ENCODE results near the gene CDH23.
A peak's percentile ranks its signal among the peaks of the same experiment; 100 is the strongest.

CDH23 gene

GRCh38 chr10:71633920-71634319, 237.2 kb downstream of the CDH23 start:
- TF ChIP-seq CSDC2 (CRISPR knock-in tag; IDR thresholded peaks at IDR 0.05): no peak
- TF ChIP-seq ZC3H10 (CRISPR knock-in tag; IDR thresholded peaks at IDR 0.05): no peak
- no peak for TF ChIP-seq ZFP3 (CRISPR knock-in tag; IDR thresholded peaks at IDR 0.05)
- no peak for TF ChIP-seq RARB (CRISPR knock-in tag; IDR thresholded peaks at IDR 0.05)
- no peak for TF ChIP-seq GLIS3 (CRISPR knock-in tag; IDR thresholded peaks at IDR 0.05)
- no peak for TF ChIP-seq ARNTL (CRISPR knock-in tag; IDR thresholded peaks at IDR 0.05; ENCODE audit: borderline replicate concordance, low read depth)
- no peak for TF ChIP-seq PPARA (CRISPR knock-in tag; IDR thresholded peaks at IDR 0.05; ENCODE audit: borderline replicate concordance)
- TF ChIP-seq ZFP30 (CRISPR knock-in tag; IDR thresholded peaks at IDR 0.05): no peak
- TF ChIP-seq, protein P1, sequence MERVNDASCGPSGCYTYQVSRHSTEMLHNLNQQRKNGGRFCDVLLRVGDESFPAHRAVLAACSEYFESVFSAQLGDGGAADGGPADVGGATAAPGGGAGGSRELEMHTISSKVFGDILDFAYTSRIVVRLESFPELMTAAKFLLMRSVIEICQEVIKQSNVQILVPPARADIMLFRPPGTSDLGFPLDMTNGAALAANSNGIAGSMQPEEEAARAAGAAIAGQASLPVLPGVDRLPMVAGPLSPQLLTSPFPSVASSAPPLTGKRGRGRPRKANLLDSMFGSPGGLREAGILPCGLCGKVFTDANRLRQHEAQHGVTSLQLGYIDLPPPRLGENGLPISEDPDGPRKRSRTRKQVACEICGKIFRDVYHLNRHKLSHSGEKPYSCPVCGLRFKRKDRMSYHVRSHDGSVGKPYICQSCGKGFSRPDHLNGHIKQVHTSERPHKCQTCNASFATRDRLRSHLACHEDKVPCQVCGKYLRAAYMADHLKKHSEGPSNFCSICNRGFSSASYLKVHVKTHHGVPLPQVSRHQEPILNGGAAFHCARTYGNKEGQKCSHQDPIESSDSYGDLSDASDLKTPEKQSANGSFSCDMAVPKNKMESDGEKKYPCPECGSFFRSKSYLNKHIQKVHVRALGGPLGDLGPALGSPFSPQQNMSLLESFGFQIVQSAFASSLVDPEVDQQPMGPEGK (CRISPR knock-in tag; IDR thresholded peaks at IDR 0.05; ENCODE audit: borderline replicate concordance): no peak
- TF ChIP-seq TCF4 (CRISPR knock-in tag; IDR thresholded peaks at IDR 0.05; ENCODE audit: borderline replicate concordance): no peak
- TF ChIP-seq ESRRG (CRISPR knock-in tag; IDR thresholded peaks at IDR 0.05): no peak
- no peak for TF ChIP-seq ISL1 (CRISPR knock-in tag; IDR thresholded peaks at IDR 0.05)
- TF ChIP-seq, protein P2, sequence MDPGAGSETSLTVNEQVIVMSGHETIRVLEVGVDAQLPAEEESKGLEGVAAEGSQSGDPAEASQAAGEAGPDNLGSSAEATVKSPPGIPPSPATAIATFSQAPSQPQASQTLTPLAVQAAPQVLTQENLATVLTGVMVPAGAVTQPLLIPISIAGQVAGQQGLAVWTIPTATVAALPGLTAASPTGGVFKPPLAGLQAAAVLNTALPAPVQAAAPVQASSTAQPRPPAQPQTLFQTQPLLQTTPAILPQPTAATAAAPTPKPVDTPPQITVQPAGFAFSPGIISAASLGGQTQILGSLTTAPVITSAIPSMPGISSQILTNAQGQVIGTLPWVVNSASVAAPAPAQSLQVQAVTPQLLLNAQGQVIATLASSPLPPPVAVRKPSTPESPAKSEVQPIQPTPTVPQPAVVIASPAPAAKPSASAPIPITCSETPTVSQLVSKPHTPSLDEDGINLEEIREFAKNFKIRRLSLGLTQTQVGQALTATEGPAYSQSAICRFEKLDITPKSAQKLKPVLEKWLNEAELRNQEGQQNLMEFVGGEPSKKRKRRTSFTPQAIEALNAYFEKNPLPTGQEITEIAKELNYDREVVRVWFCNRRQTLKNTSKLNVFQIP (CRISPR knock-in tag; IDR thresholded peaks at IDR 0.05; ENCODE audit: borderline replicate concordance, low read depth): no peak
- peak; percentile 31; the same call in 2 of the 3 replicates for ATAC-seq

DNA sequence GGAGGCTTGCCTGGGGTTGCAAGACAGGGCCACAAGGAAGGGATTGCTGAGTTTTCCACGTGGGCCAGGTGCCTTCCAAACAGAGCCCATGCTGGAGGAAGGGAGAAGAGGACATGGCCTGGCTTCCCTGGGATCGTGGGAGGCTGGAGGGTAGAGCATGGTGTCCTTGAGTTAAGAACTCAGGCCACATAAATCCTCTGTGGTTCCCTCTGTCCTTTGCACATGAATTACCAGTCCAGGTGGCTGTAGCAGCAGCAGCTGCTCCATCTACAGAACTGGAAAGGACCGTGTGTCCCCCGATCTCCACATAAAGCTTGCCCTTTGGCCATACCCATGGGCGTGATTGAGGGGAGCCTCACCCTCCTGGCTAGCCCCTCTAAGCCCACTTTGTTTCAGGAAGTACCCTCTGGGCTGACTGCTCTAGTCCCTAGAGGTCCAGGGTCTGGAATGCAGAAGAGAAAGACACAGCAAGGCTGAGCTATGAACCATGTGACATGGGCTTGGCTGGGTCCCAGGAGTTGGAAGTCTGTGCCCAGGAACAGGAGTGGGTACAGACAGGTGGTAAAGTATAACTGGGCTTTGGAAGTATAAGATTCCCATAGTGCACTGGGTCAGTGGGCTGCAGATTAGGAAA, 237.9 kb downstream of the CDH23 start:
- TF ChIP-seq ZNF8 (CRISPR knock-in tag; IDR thresholded peaks at IDR 0.05) (no peak), ZFP30 (CRISPR knock-in tag; IDR thresholded peaks at IDR 0.05) (no peak), OSR1 (CRISPR knock-in tag; IDR thresholded peaks at IDR 0.05) (no peak)
- peak; percentile 42; the same call in 2 of the 3 replicates for ATAC-seq

GRCh38 chr10:71635251-71635866, 238.6 kb downstream of the CDH23 start:
- TF ChIP-seq PPARA (CRISPR knock-in tag; IDR thresholded peaks at IDR 0.05; ENCODE audit: borderline replicate concordance): no peak
- TF ChIP-seq, protein P3, sequence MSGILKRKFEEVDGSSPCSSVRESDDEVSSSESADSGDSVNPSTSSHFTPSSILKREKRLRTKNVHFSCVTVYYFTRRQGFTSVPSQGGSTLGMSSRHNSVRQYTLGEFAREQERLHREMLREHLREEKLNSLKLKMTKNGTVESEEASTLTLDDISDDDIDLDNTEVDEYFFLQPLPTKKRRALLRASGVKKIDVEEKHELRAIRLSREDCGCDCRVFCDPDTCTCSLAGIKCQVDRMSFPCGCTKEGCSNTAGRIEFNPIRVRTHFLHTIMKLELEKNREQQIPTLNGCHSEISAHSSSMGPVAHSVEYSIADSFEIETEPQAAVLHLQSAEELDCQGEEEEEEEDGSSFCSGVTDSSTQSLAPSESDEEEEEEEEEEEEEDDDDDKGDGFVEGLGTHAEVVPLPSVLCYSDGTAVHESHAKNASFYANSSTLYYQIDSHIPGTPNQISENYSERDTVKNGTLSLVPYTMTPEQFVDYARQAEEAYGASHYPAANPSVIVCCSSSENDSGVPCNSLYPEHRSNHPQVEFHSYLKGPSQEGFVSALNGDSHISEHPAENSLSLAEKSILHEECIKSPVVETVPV (CRISPR knock-in tag; IDR thresholded peaks at IDR 0.05): no peak
- no peak for TF ChIP-seq ZC3H10 (CRISPR knock-in tag; IDR thresholded peaks at IDR 0.05)
- TF ChIP-seq CSDC2 (CRISPR knock-in tag; IDR thresholded peaks at IDR 0.05): no peak
- no peak for TF ChIP-seq ZNF70 (CRISPR knock-in tag; IDR thresholded peaks at IDR 0.05)
- no peak for TF ChIP-seq OSR1 (CRISPR knock-in tag; IDR thresholded peaks at IDR 0.05)
- no peak for TF ChIP-seq RARB (CRISPR knock-in tag; IDR thresholded peaks at IDR 0.05)
- no peak for TF ChIP-seq TCF4 (CRISPR knock-in tag; IDR thresholded peaks at IDR 0.05; ENCODE audit: borderline replicate concordance)
- no peak for TF ChIP-seq SNAI2 (CRISPR knock-in tag; IDR thresholded peaks at IDR 0.05)
- ATAC-seq: no peak

- ATAC-seq: no peak
- TF ChIP-seq TOX (CRISPR knock-in tag; IDR thresholded peaks at IDR 0.05; ENCODE audit: borderline replicate concordance): no peak
- no peak for TF ChIP-seq SNAI2 (CRISPR knock-in tag; IDR thresholded peaks at IDR 0.05)
- TF ChIP-seq, protein P1 (CRISPR knock-in tag; IDR thresholded peaks at IDR 0.05; ENCODE audit: borderline replicate concordance): no peak
- TF ChIP-seq TSHZ2 (CRISPR knock-in tag; IDR thresholded peaks at IDR 0.05): no peak
- TF ChIP-seq RARB (CRISPR knock-in tag; IDR thresholded peaks at IDR 0.05): no peak
- TF ChIP-seq, protein P4, sequence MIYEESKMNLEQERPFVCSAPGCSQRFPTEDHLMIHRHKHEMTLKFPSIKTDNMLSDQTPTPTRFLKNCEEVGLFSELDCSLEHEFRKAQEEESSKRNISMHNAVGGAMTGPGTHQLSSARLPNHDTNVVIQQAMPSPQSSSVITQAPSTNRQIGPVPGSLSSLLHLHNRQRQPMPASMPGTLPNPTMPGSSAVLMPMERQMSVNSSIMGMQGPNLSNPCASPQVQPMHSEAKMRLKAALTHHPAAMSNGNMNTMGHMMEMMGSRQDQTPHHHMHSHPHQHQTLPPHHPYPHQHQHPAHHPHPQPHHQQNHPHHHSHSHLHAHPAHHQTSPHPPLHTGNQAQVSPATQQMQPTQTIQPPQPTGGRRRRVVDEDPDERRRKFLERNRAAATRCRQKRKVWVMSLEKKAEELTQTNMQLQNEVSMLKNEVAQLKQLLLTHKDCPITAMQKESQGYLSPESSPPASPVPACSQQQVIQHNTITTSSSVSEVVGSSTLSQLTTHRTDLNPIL (CRISPR knock-in tag; IDR thresholded peaks at IDR 0.05; ENCODE audit: low read depth): no peak
- TF ChIP-seq ARNTL (CRISPR knock-in tag; IDR thresholded peaks at IDR 0.05; ENCODE audit: borderline replicate concordance, low read depth): no peak
- TF ChIP-seq, protein P2 (CRISPR knock-in tag; IDR thresholded peaks at IDR 0.05; ENCODE audit: borderline replicate concordance, low read depth): no peak
- no peak for TF ChIP-seq ISL1 (CRISPR knock-in tag; IDR thresholded peaks at IDR 0.05)
- no peak for TF ChIP-seq GLIS3 (CRISPR knock-in tag; IDR thresholded peaks at IDR 0.05)
- no peak for TF ChIP-seq PPARA (CRISPR knock-in tag; IDR thresholded peaks at IDR 0.05; ENCODE audit: borderline replicate concordance)
- no peak for TF ChIP-seq ZC3H10 (CRISPR knock-in tag; IDR thresholded peaks at IDR 0.05)
Observed at GRCh38 chr10:71635867-71636266, 239.1 kb downstream of the CDH23 start.
